Activated CD8-positive, alpha-beta T cell treated with anti-CD3 and anti-CD28 coated beads for 36 hours (primary cell): ENCODE measurements around the gene GTF2B. TPM values are rescaled to one million over a fixed set of nuclear protein-coding genes. Genes with fewer than 3 reads are reported as not detected.
"Not testable (repeated sequence)": the region's sequence is repeated elsewhere in the genome, so short reads cannot be mapped to it uniquely, and the experiment has no call there.

Experiments
- ATAC-seq: fragments of 200-7000 bp; cut with Tn5 transposase; one replicate; pipeline ENCODE4 v1.10.0; 2021; ENCODE audit warnings: mild to moderate bottlenecking, moderate library complexity
- CTCF ChIA-PET: fragments of 350-600 bp; sonication (Branson Sonifier 250); formaldehyde crosslinking; loops from one replicate; lab custom pipeline; 2021; ENCODE audit warnings: antibody characterized with exemption; lab: Charles Lee
- POLR2A ChIA-PET: fragments of 350-600 bp; sonication (Branson Sonifier 250); formaldehyde crosslinking; loops from one replicate; lab custom pipeline; 2021; ENCODE audit warnings: antibody characterized with exemption; lab: Charles Lee
- DNase-seq: peaks from one replicate; pipeline ENCODE4 v3.0.0-alpha.2; 2020
- H3K27ac Mint-ChIP-seq: one replicate; pipeline ENCODE4 v1.8.0; 2021; ENCODE audit warnings: mild to moderate bottlenecking, mixed read lengths
- H3K27me3 Mint-ChIP-seq: one replicate; pipeline ENCODE4 v1.8.0; 2021; ENCODE audit warnings: mixed read lengths
- H3K36me3 Mint-ChIP-seq: one replicate; pipeline ENCODE4 v1.8.0; 2021; ENCODE audit warnings: low read depth, mixed read lengths
- H3K4me1 Mint-ChIP-seq: one replicate; pipeline ENCODE4 v1.8.0; 2021; ENCODE audit warnings: low read depth, mixed read lengths
- H3K4me3 Mint-ChIP-seq: one replicate; pipeline ENCODE4 v1.8.0; 2021; ENCODE audit warnings: mild to moderate bottlenecking, moderate library complexity, mixed read lengths
- H3K9me3 Mint-ChIP-seq: one replicate; pipeline ENCODE4 v1.8.0; 2021; ENCODE audit warnings: mixed read lengths
- intact Hi-C: fragments of 100-400 bp; cut with micrococcal nuclease; formaldehyde crosslinking; loops from one replicate; pipeline ENCODE4 v1.10.0; 2022
- total RNA-seq, 2 experiments: library from RNA; stranded (reverse); gene quantifications; one replicate each; pipeline ENCODE4 v1.2.3, GENCODE V29; 2021
- TF ChIP-seq, protein P1 (sequence below): fragments of 200-600 bp; IDR thresholded peaks from one replicate; pipeline ENCODE4 v1.8.0; 2022; ENCODE audit warnings: antibody characterized with exemption, mild to moderate bottlenecking

GTF2B gene
- total RNA-seq = 10 to 100 TPM; 40.7 to 42.0 TPM

DNA sequence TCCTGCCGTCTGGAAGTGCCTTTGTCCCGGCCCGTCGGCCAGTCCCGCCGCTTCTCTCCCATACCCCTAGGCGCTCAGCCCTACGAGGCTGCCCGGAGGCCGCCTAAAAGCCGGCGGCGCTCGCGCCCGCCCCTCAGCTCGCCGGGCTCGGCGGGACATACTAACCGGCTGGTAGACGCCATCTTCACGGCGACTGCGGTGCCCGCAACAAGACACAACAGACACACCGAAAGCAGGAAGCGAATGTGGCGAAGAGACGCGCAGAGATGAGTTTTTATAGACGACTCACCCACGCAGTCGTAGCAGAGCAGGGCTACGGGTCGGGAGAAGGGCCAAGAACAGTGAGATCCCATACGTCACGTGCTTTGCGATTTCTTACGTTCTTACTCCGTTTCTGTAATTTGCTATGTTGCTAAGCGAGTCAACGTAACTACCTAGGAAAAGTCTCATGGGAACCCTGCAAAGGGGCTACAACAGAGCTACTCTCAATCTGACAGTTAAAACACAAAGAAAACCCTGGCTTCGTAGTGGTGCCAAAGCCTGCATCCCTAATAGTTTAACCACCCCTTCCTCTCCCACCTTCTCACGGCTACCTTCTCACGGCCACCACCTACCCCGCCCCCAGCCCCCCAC is at the start of gene GTF2B:
TSS of gene GTF2B (minus strand) at position 250 of the 633 bp plus-strand sequence. CDS start at position 182, 68 bp downstream.
- intact Hi-C loops = no loop called here
- TF ChIP-seq, protein P1, sequence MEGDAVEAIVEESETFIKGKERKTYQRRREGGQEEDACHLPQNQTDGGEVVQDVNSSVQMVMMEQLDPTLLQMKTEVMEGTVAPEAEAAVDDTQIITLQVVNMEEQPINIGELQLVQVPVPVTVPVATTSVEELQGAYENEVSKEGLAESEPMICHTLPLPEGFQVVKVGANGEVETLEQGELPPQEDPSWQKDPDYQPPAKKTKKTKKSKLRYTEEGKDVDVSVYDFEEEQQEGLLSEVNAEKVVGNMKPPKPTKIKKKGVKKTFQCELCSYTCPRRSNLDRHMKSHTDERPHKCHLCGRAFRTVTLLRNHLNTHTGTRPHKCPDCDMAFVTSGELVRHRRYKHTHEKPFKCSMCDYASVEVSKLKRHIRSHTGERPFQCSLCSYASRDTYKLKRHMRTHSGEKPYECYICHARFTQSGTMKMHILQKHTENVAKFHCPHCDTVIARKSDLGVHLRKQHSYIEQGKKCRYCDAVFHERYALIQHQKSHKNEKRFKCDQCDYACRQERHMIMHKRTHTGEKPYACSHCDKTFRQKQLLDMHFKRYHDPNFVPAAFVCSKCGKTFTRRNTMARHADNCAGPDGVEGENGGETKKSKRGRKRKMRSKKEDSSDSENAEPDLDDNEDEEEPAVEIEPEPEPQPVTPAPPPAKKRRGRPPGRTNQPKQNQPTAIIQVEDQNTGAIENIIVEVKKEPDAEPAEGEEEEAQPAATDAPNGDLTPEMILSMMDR = no peak
- Mint-ChIP-seq H3K4me1 (peaks cover 38% of the 10 kb centered on the region), H3K36me3 (peaks cover 22% of the 10 kb centered on the region), H3K4me3 (peak within 1 kb of the TSS; percentile 81), H3K9me3 (peaks cover 5% of the 10 kb centered on the region), H3K27me3 (no peaks in the 10 kb centered on the region), H3K27ac (peak within 1 kb of the TSS; percentile 96)
- CTCF ChIA-PET = interaction anchor here (8.8 kb wide), 1 partner anchor 14 kb away, joined by 93 read pairs; no protein-coding TSS in a partner anchor
- peak; percentile 97 for DNase-seq
- POLR2A ChIA-PET = interaction anchor here (0.6 to 2.5 kb wide), 22 partner anchors 8 to 1948 kb away, joined by 3 to 11 read pairs (median 4); partner anchors contain the start of genes GBP2 and PKN2
- ATAC-seq = peak; percentile 89

- POLR2A ChIA-PET, intact Hi-C loops, DNase-seq, CTCF ChIA-PET, H3K27me3 Mint-ChIP-seq, ATAC-seq, H3K9me3 Mint-ChIP-seq, H3K4me1 Mint-ChIP-seq, H3K4me3 Mint-ChIP-seq, H3K27ac Mint-ChIP-seq: not testable (repeated sequence)
- H3K36me3 Mint-ChIP-seq = peaks cover 68% of the 10 kb centered on the region
Observed at GRCh38 chr1:88938528-88938927, 47.2 kb upstream of the GTF2B start.

- Mint-ChIP-seq H3K27me3 (no peaks in the 10 kb centered on the region), H3K9me3 (no peaks in the 10 kb centered on the region), H3K36me3 (peaks cover 65% of the 10 kb centered on the region), H3K27ac (peak overlapping the region; percentile 0), H3K4me1 (peaks cover 6% of the 10 kb centered on the region), H3K4me3 (no peak overlapping the region)
- TF ChIP-seq, protein P1 = no peak
- intact Hi-C loops = no loop called here
- ChIA-PET POLR2A (no interaction called here), CTCF (interaction anchor here (0.5 to 1.0 kb wide), 7 partner anchors 16 to 519 kb away, joined by 3 to 4 read pairs (median 3); no protein-coding TSS in a partner anchor)
- ATAC-seq = no peak
- DNase-seq = no peak
Observed at GRCh38 chr1:88936760-88937342, 45.5 kb upstream of the GTF2B start.

DNA sequence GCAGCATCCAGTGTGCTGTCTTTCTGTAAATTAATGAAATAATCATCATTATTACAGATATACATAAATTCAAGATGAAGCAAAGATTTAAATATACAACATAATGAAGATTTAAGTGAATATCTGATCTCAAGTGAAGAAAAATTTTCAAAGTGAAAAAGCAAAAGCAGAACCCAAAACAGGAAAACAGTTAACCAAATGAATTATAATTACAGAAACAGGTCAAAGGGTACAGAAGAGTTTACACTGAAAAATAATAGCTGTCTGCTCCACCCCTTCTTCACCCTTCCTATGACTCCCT is 44.8 kb upstream of the GTF2B start:
- DNase-seq (no peak), ATAC-seq (no peak)
- intact Hi-C loops = no loop called here
- Mint-ChIP-seq H3K27me3 (no peaks in the 10 kb centered on the region), H3K27ac (no peak overlapping the region), H3K36me3 (peaks cover 65% of the 10 kb centered on the region), H3K4me1 (peaks cover 6% of the 10 kb centered on the region), H3K9me3 (no peaks in the 10 kb centered on the region), H3K4me3 (no peak overlapping the region)
- POLR2A ChIA-PET = no interaction called here
- CTCF ChIA-PET = interaction anchor here (0.5 to 1.0 kb wide), 7 partner anchors 16 to 520 kb away, joined by 3 to 4 read pairs (median 3); no protein-coding TSS in a partner anchor
- TF ChIP-seq, protein P1 = peak; percentile 36

GRCh38 chr1:88935522-88936222 is 44.3 kb upstream of the GTF2B start:
- no peak overlapping the region for H3K4me3 Mint-ChIP-seq
- intact Hi-C loops = no loop called here
- H3K4me1 Mint-ChIP-seq = peaks cover 6% of the 10 kb centered on the region
- POLR2A ChIA-PET = no interaction called here
- H3K27me3 Mint-ChIP-seq = no peaks in the 10 kb centered on the region
- H3K9me3 Mint-ChIP-seq = no peaks in the 10 kb centered on the region
- ATAC-seq (peak; percentile 55), DNase-seq (peak; percentile 8)
- TF ChIP-seq, protein P1 = peak; percentile 90
- H3K36me3 Mint-ChIP-seq = peaks cover 64% of the 10 kb centered on the region
- CTCF ChIA-PET = interaction anchor here (0.8 to 1.1 kb wide), 6 partner anchors 12 to 489 kb away, joined by 3 to 4 read pairs (median 3); no protein-coding TSS in a partner anchor
- H3K27ac Mint-ChIP-seq = no peak overlapping the region

GRCh38 chr1:88930176-88930575 is 38.8 kb upstream of the GTF2B start:
- intact Hi-C loops, POLR2A ChIA-PET, CTCF ChIA-PET, H3K9me3 Mint-ChIP-seq, H3K4me3 Mint-ChIP-seq, H3K4me1 Mint-ChIP-seq, H3K27me3 Mint-ChIP-seq, H3K27ac Mint-ChIP-seq, DNase-seq, ATAC-seq: not testable (repeated sequence)
- H3K36me3 Mint-ChIP-seq = peaks cover 56% of the 10 kb centered on the region
